Esophagus muscularis mucosa (tissue), 4 donors: ENCODE results near the gene CNFN.

Experiments
- CTCF ChIP-seq, 3 experiments: fragments of 200-600 bp in 2 of 3; fragments of 450-650 bp in 1 of 3; sonication (generic) in 2 of 3; IDR thresholded peaks; one replicate each; pipeline ENCODE4 v1.5.1; 2017 to 2019; ENCODE audit warnings: antibody characterized with exemption in 3 of 3, mild to moderate bottlenecking in 2 of 3, moderate library complexity in 1 of 3
- EP300 ChIP-seq: sonication (generic); formaldehyde crosslinking; IDR thresholded peaks from one replicate; pipeline ENCODE4 v1.6.1; 2017; ENCODE audit warnings: antibody characterized with exemption
- POLR2A ChIP-seq: fragments of 450-650 bp; IDR thresholded peaks from one replicate; pipeline ENCODE4 v1.6.1; 2017; ENCODE audit warnings: antibody characterized with exemption, moderate library complexity, mild to moderate bottlenecking, low read depth
- POLR2AphosphoS5 ChIP-seq, 2 donors: sonication (generic); formaldehyde crosslinking; IDR thresholded peaks; one replicate each; pipeline ENCODE4 v1.6.1; 2017; ENCODE audit warnings: antibody characterized with exemption in 2 of 2

- no peak for TF ChIP-seq EP300
- TF ChIP-seq POLR2A = no peak
- TF ChIP-seq CTCF (IDR thresholded peaks at IDR 0.05) = no peak
- no peak for TF ChIP-seq POLR2AphosphoS5 (IDR thresholded peaks at IDR 0.05)
Observed at GRCh38 chr19:42370068-42370520, 20.0 kb downstream of the CNFN start.
